AG04449 (cell line): ENCODE data around the gene RCHY1.

ENCODE experiments used
- CTCF ChIA-PET: fragments of 350-600 bp; formaldehyde crosslinking; extraction: SDS; loops from one replicate; lab custom pipeline; 2021; ENCODE audit warnings: antibody characterized with exemption; lab: Yijun Ruan, JAX
- POLR2A ChIA-PET: fragments of 400-600, 350-600 bp; formaldehyde crosslinking; extraction: SDS; loops from one replicate; lab custom pipeline; 2020; ENCODE audit warnings: antibody characterized with exemption, inconsistent platforms; lab: Yijun Ruan, JAX
- DNase-seq: peaks from one replicate; pipeline ENCODE4 v3.0.0-alpha.2; 2010; ENCODE audit warnings: low read depth, low spot score
- H3K4me3 ChIP-seq: 2 replicates; pipeline ENCODE4 v1.5.1; 2011; ENCODE audit warnings: low read depth, mild to moderate bottlenecking, control low read depth, low read length
- CTCF ChIP-seq: IDR thresholded peaks from one replicate; pipeline ENCODE4 v1.5.1; 2011; ENCODE audit warnings: mild to moderate bottlenecking, moderate library complexity, low read length, control low read depth, inconsistent platforms; ENCODE audit not compliant: insufficient read depth; ENCODE audit errors: missing control alignments

The RCHY1 gene

DNA sequence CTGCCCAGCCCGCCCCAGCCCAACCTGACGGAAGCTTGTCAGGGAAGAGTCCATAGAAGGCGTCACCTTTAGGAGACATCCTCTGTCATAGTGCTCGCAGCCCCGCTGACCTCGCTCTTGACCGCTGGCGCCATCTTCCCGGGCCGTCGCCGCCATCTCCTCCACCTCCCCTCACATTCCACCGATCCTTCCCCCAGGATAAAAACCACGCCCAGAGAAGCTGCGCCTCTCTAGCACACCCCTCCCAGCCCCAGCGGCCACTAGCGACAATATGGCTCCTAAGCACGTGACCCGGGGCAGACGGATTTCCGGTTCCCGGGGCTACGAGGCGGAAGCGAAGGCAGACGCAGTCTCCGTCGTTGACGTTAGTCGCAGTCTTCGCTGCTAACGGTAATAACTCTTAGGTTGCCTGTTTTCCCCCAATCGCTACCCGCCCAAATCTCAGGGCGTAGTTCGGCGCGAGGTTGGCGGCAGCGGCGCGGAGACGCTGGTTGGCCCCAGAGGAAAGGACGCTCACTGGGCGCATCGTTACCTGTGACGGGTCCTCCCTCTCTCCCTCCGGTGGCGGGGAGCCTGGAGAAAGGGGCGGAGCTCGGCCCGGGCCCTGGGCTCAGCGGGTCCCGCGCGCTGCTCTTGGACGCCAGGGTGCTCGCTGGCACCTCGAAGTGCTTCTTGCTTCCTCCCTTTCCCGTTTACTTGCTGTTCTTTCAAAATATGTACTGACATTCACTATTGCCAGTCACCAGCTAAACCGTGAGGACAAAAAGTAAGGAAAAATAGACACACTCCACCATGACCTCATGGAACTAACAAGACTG lies at the start of gene RCHY1, which contains the start of gene THAP6:
Gene RCHY1, minus strand, starts transcription at position 273 of the 818 bp plus-strand sequence. Its CDS starts 117 bp downstream, at position 156.
Gene THAP6, plus strand, starts transcription at position 343 of the 818 bp plus-strand sequence. CDS start 980 bp downstream, outside the sequence.
- peak within 1 kb of the TSS; percentile 97 for H3K4me3 ChIP-seq
- ChIA-PET POLR2A (interaction anchor here (1.0 to 1.4 kb wide), 4 partner anchors 28 to 210 kb away, joined by 3 to 7 read pairs (median 4); partner anchors contain the start of genes ODAPH and USO1), CTCF (interaction anchor here (1.0 kb wide), 4 partner anchors 9 to 382 kb away, joined by 3 to 4 read pairs (median 3); no protein-coding TSS in a partner anchor)
- peak; percentile 58 for DNase-seq
- TF ChIP-seq CTCF = peak; percentile 8

GRCh38 chr4:75561789-75562188 lies 47.6 kb upstream of the RCHY1 start:
- H3K4me3 ChIP-seq = no peak overlapping the region
- DNase-seq = no peak
- TF ChIP-seq CTCF = no peak
- POLR2A ChIA-PET = no interaction called here
- CTCF ChIA-PET = interaction anchor here (0.9 kb wide), 2 partner anchors 9 to 286 kb away, joined by 3 read pairs; no protein-coding TSS in a partner anchor

DNA sequence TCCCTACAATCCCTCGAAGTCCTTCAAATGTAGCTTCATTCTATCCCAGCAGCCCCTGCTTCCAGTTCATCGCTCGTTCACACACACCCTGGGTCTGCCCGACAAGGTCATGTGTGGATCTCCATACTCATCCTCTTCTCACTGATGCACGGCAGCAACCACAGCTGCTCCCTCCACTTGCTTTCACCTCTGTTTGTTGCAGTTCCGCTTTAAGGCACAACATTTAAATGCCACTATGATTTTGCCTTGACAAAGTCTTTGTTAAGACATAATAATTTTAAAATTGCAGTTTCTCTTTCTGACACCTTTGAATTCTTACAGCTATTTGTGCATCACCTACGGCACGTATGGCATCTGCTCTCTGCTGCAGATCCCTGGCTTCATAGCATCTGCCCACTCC lies 43.5 kb upstream of the RCHY1 start:
- ChIA-PET CTCF (interaction anchor here (1.0 to 1.7 kb wide), 2 partner anchors 19 to 358 kb away, joined by 3 to 6 read pairs; no protein-coding TSS in a partner anchor), POLR2A (no interaction called here)
- H3K4me3 ChIP-seq = no peak overlapping the region
- DNase-seq = no peak
- no peak for TF ChIP-seq CTCF

DNA sequence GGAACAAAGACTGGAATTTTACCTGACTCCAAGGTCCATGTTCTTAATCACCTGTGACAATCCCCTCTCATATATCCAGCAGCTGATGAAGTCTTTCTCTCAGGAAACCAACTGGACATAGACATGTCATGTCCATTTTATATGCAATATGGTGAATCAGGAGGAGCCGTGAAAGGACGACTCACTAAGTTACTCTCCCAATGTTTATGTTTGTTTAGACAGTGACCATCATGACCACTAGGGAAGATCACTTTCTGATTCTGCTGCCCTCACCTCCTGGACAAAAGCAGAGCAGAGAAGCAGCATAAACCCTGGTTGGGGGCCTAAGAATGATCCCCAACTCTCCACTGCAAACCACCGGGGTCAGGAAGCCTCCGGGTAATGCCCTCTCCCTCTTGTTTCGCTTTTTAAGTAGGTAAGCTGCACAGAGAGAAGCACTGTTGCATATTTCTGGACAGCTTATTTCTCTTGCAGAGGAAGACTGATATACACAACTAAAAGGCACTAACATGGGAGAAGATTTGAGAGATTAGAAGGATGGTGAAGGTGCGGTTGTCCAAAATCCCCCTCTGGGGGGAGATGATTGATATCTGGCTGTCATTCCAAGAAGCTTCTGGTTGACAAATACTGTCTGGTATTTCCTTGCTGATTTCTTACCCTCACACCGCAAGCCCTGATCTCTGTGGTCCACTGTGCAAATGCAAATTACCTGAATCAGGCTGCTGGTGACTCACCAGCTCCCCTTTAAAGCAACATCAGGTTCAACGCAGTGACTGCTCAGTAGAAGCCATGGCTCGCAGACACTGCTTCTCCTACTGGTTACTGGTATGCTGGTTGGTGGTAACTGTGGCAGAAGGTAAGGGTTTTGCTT lies 41.3 kb upstream of the RCHY1 start, which contains the start of gene ODAPH:
Gene ODAPH, plus strand, starts transcription at position 773 of the 871 bp plus-strand sequence. Its CDS starts 17 bp downstream, at position 790.
- no peak for DNase-seq
- TF ChIP-seq CTCF = no peak
- ChIA-PET POLR2A (interaction anchor here (0.6 to 1.8 kb wide), 2 partner anchors 24 to 41 kb away, joined by 3 to 5 read pairs; partner anchors contain the start of genes RCHY1 and THAP6), CTCF (interaction anchor here (0.7 to 1.7 kb wide), 6 partner anchors 11 to 21 kb away, joined by 3 to 6 read pairs (median 3); no protein-coding TSS in a partner anchor)
- H3K4me3 ChIP-seq = no peak within 1 kb of the TSS; the same call in 1 of the 2 replicates

DNA sequence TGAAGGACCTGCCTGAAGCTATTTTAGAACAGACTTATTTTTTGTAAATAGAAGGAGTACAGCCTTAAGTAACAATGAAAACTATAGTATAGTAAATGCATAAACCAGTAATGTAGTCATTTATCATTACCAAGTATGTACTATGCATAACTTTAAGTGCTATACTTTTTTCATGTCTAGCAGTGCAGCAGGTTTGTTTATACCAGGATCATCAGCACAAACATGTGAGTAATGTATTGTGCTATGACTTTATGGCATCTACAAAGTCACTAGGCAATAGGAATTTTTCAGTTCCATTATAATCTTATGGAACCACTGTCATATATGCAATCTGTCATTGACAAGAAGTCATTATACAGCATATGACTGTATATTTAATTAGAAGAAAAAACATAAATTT lies 38.2 kb upstream of the RCHY1 start:
- H3K4me3 ChIP-seq = no peak overlapping the region
- POLR2A ChIA-PET = no interaction called here
- no peak for TF ChIP-seq CTCF
- no peak for DNase-seq
- CTCF ChIA-PET = interaction anchor here (1.2 kb wide), 1 partner anchor 296 kb away, joined by 3 read pairs; no protein-coding TSS in a partner anchor
